Loucy (cell line): ENCODE measurements around the gene DIABLO.
A peak's percentile ranks its signal among the peaks of the same experiment; 100 is the strongest.
"Not testable (repeated sequence)": the region's sequence is repeated elsewhere in the genome, so short reads cannot be mapped to it uniquely, and the experiment has no call there.

Experiments
- H2AFZ ChIP-seq: fragments of 200-600 bp; sonication (generic); 2 replicates; pipeline ENCODE4 v1.6.0; 2016; ENCODE audit warnings: antibody characterized with exemption, mild to moderate bottlenecking, low read length, moderate library complexity
- H3F3A ChIP-seq: fragments of 200-600 bp; 2 replicates; pipeline ENCODE4 v1.6.0; 2016; ENCODE audit warnings: antibody characterized with exemption, low read depth, mild to moderate bottlenecking
- H3K27me3 ChIP-seq: fragments of 200-600 bp; sonication (generic); 2 replicates; pipeline ENCODE4 v1.6.1; 2014; ENCODE audit warnings: low read length, mild to moderate bottlenecking; ENCODE audit not compliant: insufficient read depth, poor library complexity, severe bottlenecking
- H3K36me3 ChIP-seq: fragments of 200-600 bp; sonication (generic); 2 replicates; pipeline ENCODE4 v1.6.1; 2016; ENCODE audit warnings: low read length; ENCODE audit not compliant: insufficient read depth
- H3K4me1 ChIP-seq: fragments of 200-600 bp; sonication (generic); 2 replicates; pipeline ENCODE4 v1.5.1; 2014; ENCODE audit warnings: low read length, mild to moderate bottlenecking; ENCODE audit not compliant: insufficient read depth, poor library complexity, severe bottlenecking
- H3K4me2 ChIP-seq: fragments of 200-600 bp; sonication (generic); 2 replicates; pipeline ENCODE4 v1.6.0; 2014; ENCODE audit warnings: antibody characterized with exemption, low read length, low read depth, mild to moderate bottlenecking; ENCODE audit not compliant: poor library complexity, severe bottlenecking
- H3K4me3 ChIP-seq: fragments of 200-600 bp; sonication (generic); 2 replicates; pipeline ENCODE4 v1.5.1; 2014; ENCODE audit warnings: low read length, mild to moderate bottlenecking, mixed read lengths; ENCODE audit not compliant: poor library complexity, severe bottlenecking
- H3K79me2 ChIP-seq: fragments of 200-600 bp; sonication (generic); 2 replicates; pipeline ENCODE4 v1.6.1; 2014; ENCODE audit warnings: low read length; ENCODE audit not compliant: insufficient read depth
- H3K9ac ChIP-seq: fragments of 200-600 bp; sonication (generic); 2 replicates; pipeline ENCODE4 v1.6.0; 2014; ENCODE audit warnings: mild to moderate bottlenecking, low read depth, low read length, moderate library complexity; ENCODE audit not compliant: poor library complexity, severe bottlenecking
- H3K9me2 ChIP-seq: fragments of 200-600 bp; sonication (generic); replicated peaks from 2 replicates; pipeline ENCODE4 v1.6.1; 2016; ENCODE audit warnings: low read depth, low read length, mixed read lengths
- H3K9me3 ChIP-seq: fragments of 200-600 bp; sonication (generic); 2 replicates; pipeline ENCODE4 v1.6.1; 2014; ENCODE audit warnings: mild to moderate bottlenecking, antibody characterized with exemption, low read length, low read depth; ENCODE audit not compliant: insufficient read depth
- H4K20me1 ChIP-seq: fragments of 200-600 bp; sonication (generic); 2 replicates; pipeline ENCODE4 v1.6.0; 2014; ENCODE audit warnings: antibody characterized with exemption, low read length, mild to moderate bottlenecking; ENCODE audit not compliant: insufficient read depth, poor library complexity, severe bottlenecking
- CTCF ChIP-seq: fragments of 200-600 bp; sonication (generic); conservative IDR thresholded peaks from 2 replicates; pipeline ENCODE4 v1.5.1; 2014; ENCODE audit warnings: mild to moderate bottlenecking, antibody characterized with exemption, low read length
- EZH2phosphoT487 ChIP-seq: fragments of 200-600 bp; IDR thresholded peaks from 2 replicates; pipeline ENCODE4 v1.6.1; 2018; ENCODE audit warnings: antibody characterized with exemption, mild to moderate bottlenecking, moderate library complexity, borderline replicate concordance

The DIABLO gene

DNA sequence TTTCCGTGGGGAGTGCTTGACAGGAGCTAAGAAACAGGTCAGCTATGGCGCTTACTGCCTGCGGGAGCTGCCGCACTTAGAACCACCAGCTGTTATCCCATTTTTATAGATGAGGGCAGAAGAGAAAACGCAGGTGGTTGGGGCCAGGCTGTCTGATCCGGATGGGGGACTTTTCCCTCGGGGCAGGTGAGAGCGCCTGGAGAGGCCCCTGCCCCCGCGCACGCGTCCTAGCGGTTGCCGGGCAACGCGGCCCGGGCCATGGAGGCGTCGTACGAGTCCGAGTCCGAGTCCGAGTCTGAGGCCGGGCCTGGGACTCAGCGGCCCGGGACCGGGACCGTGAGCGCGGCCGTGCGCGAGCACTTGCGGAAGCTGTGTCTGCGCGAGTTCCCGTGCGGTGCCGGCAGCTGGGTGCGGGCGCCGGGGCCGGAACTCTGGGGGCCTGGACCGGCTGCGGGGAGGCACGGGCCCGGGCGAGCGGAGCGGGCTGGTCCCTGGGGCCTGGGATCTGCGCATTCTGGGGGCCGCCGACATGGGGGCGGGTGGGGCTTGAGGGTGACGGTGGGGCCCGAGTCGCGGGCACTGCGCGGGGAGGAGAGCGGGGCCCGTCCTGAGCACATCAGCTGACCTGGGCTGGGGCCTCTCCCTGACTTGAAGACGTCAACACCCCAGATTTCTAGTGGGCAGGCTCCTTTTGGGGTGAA, 42.8 kb downstream of the DIABLO start, which contains the start of gene LRRC43:
TSS of gene LRRC43 (plus strand) at position 237 of the 701 bp plus-strand sequence. CDS start at position 259, 22 bp downstream.
- H3K36me3 ChIP-seq = no peaks in the 10 kb centered on the region
- H3K27me3 ChIP-seq = no peaks in the 10 kb centered on the region
- H3F3A ChIP-seq = no peaks in the 10 kb centered on the region
- H4K20me1 ChIP-seq = no peaks in the 10 kb centered on the region
- H3K4me1 ChIP-seq = no peaks in the 10 kb centered on the region
- H3K9me2 ChIP-seq = no peaks in the 10 kb centered on the region
- no peak for TF ChIP-seq EZH2phosphoT487
- no peak for TF ChIP-seq CTCF
- H3K79me2 ChIP-seq = no peaks in the 10 kb centered on the region
- peak within 1 kb of the TSS; percentile 61 for H3K4me3 ChIP-seq
- peak within 1 kb of the TSS; percentile 52 for H3K4me2 ChIP-seq
- H3K9ac ChIP-seq = no peak within 1 kb of the TSS
- H2AFZ ChIP-seq = peak within 1 kb of the TSS; percentile 47
- no peaks in the 10 kb centered on the region for H3K9me3 ChIP-seq

DNA sequence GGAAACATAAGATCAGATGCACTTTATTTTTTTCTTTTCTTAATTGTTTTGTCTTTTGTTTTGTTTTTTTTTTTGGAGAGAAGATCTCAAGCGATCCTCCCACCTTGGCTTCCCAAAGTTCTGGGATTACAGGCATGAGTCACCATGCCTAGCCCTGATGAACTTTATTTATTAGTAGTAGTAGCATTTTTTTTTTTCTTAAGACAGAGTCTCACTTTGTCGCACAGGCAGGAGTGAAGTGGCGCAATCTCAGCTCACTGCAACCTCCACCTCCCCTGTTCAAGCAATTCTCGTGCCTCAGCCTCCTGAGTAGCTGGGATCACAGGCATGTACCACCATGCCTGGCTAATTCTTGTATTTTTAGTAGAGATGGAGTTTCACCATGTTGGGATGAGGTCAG, 49.4 kb downstream of the DIABLO start:
- H3K4me1 ChIP-seq, H3K4me2 ChIP-seq, H3K36me3 ChIP-seq, H3K79me2 ChIP-seq, H3K27me3 ChIP-seq, H2AFZ ChIP-seq, H3K4me3 ChIP-seq, H3F3A ChIP-seq, H3K9ac ChIP-seq, H3K9me2 ChIP-seq, H3K9me3 ChIP-seq, H4K20me1 ChIP-seq: not testable (repeated sequence)

DNA sequence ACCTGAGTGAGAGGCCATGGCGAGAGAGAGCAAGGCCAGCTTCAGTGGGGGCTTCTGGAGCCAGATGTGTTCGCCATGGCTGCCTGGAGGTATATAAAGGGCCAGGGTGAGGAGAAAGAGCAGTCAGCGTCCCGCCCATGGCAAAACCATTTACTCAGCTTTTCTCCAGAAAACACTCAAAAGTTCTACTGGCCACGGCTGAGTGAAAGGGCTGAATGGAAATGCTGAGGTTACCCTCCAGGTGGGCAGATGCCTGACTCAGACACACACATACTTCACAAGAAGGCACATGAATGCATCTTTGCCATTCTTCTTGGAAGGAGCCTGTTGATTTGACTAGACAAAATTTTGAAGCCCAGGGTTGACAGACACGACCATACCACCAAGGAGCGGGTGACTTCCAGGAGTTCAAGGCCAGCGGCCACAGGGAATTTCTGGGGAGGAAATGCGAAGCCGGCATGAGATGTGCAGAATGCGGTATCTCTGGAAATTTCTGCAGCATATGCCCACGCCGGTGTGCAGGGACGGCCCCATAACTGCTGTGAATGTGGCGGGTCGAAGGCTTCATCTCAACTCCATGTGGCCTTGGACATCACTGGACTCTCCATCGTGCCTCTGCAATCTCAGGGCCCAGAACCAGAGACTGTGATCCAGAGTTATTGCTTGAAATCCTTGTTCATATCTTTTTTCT, 51.6 kb downstream of the DIABLO start, which contains the start of gene IL31:
TSS of gene IL31 (minus strand) at position 67 of the 691 bp plus-strand sequence. CDS start at position 18, 49 bp downstream.
- Histone ChIP-seq H3K79me2 (no peaks in the 10 kb centered on the region), H2AFZ (no peak within 1 kb of the TSS), H3K9me2 (no peaks in the 10 kb centered on the region), H3K9ac (no peak within 1 kb of the TSS), H3K4me1 (no peaks in the 10 kb centered on the region), H3K36me3 (no peaks in the 10 kb centered on the region), H3K4me3 (no peak within 1 kb of the TSS), H4K20me1 (no peaks in the 10 kb centered on the region), H3K4me2 (no peak within 1 kb of the TSS), H3K27me3 (no peaks in the 10 kb centered on the region), H3K9me3 (no peaks in the 10 kb centered on the region), H3F3A (no peaks in the 10 kb centered on the region)
- no peak for TF ChIP-seq CTCF
- no peak for TF ChIP-seq EZH2phosphoT487
